Mucosa of stomach (tissue), 1 donor: Measurements from ENCODE around the gene CADM2.

Experiments
- H3K27me3 ChIP-seq: one replicate; pipeline ENCODE4 v1.7.0; 2013; ENCODE audit warnings: mild to moderate bottlenecking, low read length; ENCODE audit not compliant: control insufficient read depth, insufficient read depth
- H3K36me3 ChIP-seq: one replicate; pipeline ENCODE4 v1.7.0; 2013; ENCODE audit warnings: low read length; ENCODE audit not compliant: control insufficient read depth, insufficient read depth
- H3K4me1 ChIP-seq: one replicate; pipeline ENCODE4 v1.7.0; 2013; ENCODE audit warnings: mild to moderate bottlenecking, low read length; ENCODE audit not compliant: control insufficient read depth, insufficient read depth
- H3K4me3 ChIP-seq: one replicate; pipeline ENCODE4 v1.7.0; 2013; ENCODE audit warnings: low read length
- H3K9ac ChIP-seq: one replicate; pipeline ENCODE4 v1.7.0; 2013; ENCODE audit warnings: mild to moderate bottlenecking, low read length, moderate library complexity
- H3K9me3 ChIP-seq: one replicate; pipeline ENCODE4 v1.7.0; 2013; ENCODE audit warnings: mild to moderate bottlenecking, low read length, moderate library complexity; ENCODE audit not compliant: control insufficient read depth
- donor health status: Pancreatic carcinoma.

The CADM2 gene

DNA sequence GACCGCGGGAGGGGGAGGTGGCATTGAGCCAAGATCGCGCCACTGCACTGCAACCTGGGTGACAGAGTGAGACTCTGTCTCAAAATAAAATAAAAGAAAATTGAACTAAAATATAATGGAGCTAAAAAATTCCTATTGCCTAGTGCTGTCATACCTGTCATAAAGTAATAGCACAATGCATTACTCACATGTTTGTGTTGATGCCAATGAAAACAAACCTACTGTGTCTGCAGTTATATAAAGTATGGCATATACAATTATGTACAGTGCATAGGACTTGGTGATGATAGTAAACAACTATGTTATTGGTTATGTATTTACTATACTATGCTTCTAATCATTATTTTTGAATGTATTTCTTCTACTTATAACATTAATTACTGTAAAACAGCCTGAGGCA lies 411.6 kb downstream of the CADM2 start:
- Histone ChIP-seq H3K9me3 (no peaks in the 10 kb centered on the region), H3K9ac (no peak overlapping the region), H3K4me1 (no peaks in the 10 kb centered on the region), H3K36me3 (no peaks in the 10 kb centered on the region), H3K4me3 (no peak overlapping the region), H3K27me3 (no peaks in the 10 kb centered on the region)

GRCh38 chr3:85376131-85376530 lies 417.3 kb downstream of the CADM2 start:
- Histone ChIP-seq H3K4me1 (no peaks in the 10 kb centered on the region), H3K36me3 (no peaks in the 10 kb centered on the region), H3K4me3 (no peak overlapping the region), H3K27me3 (no peaks in the 10 kb centered on the region), H3K9ac (no peak overlapping the region), H3K9me3 (no peaks in the 10 kb centered on the region)

DNA sequence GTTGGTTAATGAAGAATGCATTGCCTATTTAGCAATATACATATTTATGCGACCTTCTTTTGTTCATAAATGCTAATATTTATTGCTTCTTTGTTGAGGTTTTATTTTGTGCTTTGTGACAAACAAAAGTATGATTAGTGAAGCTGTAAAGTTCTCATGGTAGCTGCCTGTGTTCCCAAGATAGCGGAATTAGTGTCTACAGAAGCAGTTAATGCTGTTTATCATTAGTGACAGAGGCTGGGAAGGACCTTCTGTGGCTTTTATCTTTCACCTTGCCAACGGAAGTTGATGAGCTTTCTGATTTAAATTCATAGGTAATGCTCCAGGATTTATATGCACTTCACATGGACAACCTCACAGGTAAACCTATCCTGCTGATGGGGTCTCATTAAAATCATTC lies 418.3 kb downstream of the CADM2 start:
- H3K4me3 ChIP-seq: no peak overlapping the region
- H3K9ac ChIP-seq: no peak overlapping the region
- H3K36me3 ChIP-seq: no peaks in the 10 kb centered on the region
- no peaks in the 10 kb centered on the region for H3K4me1 ChIP-seq
- no peaks in the 10 kb centered on the region for H3K9me3 ChIP-seq
- no peaks in the 10 kb centered on the region for H3K27me3 ChIP-seq

DNA sequence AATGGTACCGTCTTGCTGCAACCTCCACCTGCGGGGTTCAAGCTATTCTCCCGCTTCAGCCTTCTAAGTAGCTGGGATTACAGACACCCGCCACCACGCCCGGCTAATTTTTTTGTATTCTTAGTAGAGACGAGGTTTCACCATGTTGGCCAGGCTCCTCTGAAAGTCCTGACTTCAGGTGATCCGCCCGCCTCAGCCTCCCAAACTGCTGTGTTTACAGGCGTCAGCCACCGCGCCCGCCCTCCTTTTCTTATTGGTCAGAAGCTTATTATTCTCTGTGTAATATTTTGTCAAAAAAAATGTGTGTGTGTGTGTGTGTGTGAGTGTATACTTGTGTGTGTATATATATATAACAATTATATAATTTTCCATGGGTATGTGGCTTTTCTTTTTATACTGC lies 425.6 kb downstream of the CADM2 start:
- no peaks in the 10 kb centered on the region for H3K27me3 ChIP-seq
- H3K4me3 ChIP-seq: no peak overlapping the region
- no peaks in the 10 kb centered on the region for H3K36me3 ChIP-seq
- H3K9ac ChIP-seq: no peak overlapping the region
- no peaks in the 10 kb centered on the region for H3K4me1 ChIP-seq
- no peaks in the 10 kb centered on the region for H3K9me3 ChIP-seq

DNA sequence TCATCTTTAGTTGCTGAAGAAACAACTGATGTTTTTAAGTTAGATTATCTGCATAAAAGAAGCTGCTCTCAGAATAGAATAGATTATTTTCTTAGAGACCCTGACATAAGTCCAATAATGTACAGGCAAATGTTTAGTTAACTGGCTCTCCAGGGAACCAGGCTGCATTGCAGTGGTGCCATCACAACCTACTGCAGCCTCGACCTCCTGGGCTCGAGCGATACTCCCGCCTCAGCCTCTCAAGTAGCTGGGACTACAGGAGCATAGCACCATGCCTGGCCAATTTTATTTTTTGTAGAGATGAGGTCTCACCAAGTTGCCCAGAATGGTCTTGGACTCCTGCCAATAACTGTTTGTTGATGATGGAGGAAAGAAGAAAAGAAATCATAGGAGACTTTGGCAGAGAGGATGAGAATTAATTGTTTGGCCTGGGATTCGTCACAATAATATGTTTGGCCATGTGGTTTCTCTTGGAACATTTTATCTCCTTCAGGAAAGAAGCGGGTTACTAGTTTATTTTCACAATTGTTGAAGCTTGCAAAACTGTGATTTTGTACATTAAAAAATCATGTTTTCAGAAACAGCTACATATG lies 429.2 kb downstream of the CADM2 start:
- Histone ChIP-seq H3K4me1 (no peaks in the 10 kb centered on the region), H3K4me3 (no peak overlapping the region), H3K9ac (no peak overlapping the region), H3K36me3 (no peaks in the 10 kb centered on the region), H3K27me3 (no peaks in the 10 kb centered on the region), H3K9me3 (no peaks in the 10 kb centered on the region)

DNA sequence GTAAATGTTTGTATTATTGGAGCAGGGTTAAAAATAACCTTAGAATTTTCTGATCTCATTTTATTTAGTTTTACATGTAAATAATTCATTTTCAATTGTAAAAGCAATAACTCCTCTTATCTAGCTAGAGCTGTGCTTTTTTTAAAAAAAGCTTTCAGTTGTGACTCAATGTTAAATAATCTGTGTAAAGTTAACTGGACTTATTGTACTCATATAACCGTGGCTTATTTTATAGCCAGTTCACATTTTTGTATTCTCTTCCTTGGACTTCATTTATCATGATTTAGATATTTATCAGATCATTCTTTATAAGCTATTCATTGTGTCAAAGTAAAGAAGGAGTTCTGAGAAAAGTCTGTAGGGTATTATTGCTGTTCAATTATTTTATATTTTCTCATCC lies 435.6 kb downstream of the CADM2 start:
- Histone ChIP-seq H3K36me3 (no peaks in the 10 kb centered on the region), H3K4me3 (no peak overlapping the region), H3K4me1 (no peaks in the 10 kb centered on the region), H3K9ac (no peak overlapping the region), H3K27me3 (no peaks in the 10 kb centered on the region), H3K9me3 (no peaks in the 10 kb centered on the region)

DNA sequence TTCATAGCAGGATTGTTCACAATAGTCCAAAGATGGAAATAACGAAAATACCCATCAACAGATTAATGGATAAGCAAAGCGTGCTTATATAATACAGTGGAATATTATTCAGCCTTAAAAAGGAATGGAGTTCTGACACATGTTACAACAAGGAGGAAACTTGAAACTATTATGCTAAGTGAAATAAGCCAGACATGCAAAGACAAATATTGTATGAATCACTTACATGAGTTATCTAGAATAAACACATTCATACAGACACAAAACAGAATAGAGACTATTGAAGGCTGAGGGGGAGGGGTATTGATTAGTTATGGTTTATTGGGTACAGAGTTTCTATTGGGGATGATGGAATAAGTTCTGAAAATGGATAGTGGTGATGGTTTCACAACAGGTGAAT lies 438.6 kb downstream of the CADM2 start:
- H3K4me3 ChIP-seq: no peak overlapping the region
- no peaks in the 10 kb centered on the region for H3K4me1 ChIP-seq
- no peak overlapping the region for H3K9ac ChIP-seq
- H3K36me3 ChIP-seq: no peaks in the 10 kb centered on the region
- no peaks in the 10 kb centered on the region for H3K9me3 ChIP-seq
- H3K27me3 ChIP-seq: no peaks in the 10 kb centered on the region

DNA sequence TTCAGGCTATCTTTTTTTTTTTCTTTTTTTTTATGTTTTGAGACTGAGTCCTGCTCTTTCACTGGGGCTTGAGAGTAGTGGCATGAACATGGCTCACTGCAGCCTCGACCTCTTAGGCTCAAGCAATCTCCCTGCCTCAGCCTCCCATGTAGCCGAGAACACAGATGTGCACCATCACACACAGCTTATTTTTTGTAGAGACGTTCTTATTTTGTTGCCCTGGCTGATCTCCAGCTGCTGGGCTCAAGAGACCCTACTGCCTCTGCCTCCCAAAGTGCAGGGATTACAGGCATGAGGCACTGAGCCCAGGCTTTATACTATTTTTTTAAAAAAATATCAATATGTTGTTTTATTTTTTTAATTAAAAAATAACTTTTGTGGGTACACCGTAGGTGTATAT lies 467.3 kb downstream of the CADM2 start:
- Histone ChIP-seq H3K4me1 (no peaks in the 10 kb centered on the region), H3K36me3 (no peaks in the 10 kb centered on the region), H3K9me3 (no peaks in the 10 kb centered on the region), H3K27me3 (no peaks in the 10 kb centered on the region), H3K4me3 (no peak overlapping the region), H3K9ac (no peak overlapping the region)

DNA sequence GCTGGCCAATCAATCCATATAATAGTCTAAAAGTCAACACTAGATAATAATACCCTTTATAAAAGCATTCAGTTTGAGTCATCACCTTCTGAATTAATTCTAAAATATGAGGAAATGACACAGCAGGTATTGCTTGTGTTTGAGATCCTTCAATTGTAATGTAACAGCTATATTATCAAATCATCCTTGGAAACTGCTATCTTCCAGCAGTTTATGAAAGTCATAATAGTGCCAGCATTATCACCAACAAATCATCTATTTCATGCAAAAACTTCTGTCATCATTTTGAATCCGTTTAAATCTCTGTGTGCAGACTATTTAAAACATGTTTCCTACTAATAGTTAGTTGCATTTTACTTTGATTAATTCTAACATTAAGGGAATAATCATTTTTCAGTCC lies 468.7 kb downstream of the CADM2 start:
- Histone ChIP-seq H3K4me3 (no peak overlapping the region), H3K27me3 (no peaks in the 10 kb centered on the region), H3K4me1 (no peaks in the 10 kb centered on the region), H3K36me3 (no peaks in the 10 kb centered on the region), H3K9ac (no peak overlapping the region), H3K9me3 (no peaks in the 10 kb centered on the region)

DNA sequence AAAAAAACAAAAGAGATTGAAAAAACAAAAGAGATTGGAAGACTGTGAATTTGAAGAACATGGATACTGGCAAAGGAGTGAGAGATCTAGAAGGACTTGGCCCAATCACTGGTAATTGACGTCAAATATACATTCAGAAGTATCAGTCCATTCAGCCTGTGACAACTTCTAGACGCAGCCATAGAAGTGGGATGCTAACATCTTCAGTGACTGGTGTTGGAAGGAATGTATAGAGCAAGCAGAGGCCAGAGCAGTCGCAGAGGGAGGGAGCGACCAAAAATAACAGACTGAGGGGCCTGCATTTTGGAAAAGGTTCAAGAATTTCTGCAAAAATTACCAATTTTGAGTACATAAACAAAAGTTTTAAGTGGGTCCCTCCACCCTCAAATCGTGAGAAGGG lies 473.3 kb downstream of the CADM2 start:
- H3K9ac ChIP-seq: no peak overlapping the region
- no peaks in the 10 kb centered on the region for H3K9me3 ChIP-seq
- H3K4me3 ChIP-seq: no peak overlapping the region
- no peaks in the 10 kb centered on the region for H3K36me3 ChIP-seq
- H3K27me3 ChIP-seq: no peaks in the 10 kb centered on the region
- no peaks in the 10 kb centered on the region for H3K4me1 ChIP-seq

DNA sequence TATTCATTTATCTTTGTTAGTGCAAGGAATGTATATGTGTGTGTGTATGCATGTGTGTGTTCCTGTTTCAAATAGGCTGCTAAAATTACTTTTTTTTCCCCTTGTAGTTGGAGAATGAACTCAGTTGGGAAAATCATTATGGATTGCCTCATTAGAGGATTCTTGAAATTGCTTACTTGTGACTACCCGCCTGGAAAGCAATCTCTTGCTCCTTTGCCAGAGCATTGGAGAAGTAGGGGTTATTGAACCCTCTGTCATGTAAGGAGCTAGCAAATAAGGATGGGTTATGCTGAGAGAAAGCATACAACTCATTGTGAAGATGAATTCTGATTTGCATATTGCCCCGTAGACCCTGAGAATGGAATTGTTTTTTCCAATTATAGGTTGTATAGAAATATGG lies 474.5 kb downstream of the CADM2 start:
- H3K36me3 ChIP-seq: no peaks in the 10 kb centered on the region
- H3K9me3 ChIP-seq: no peaks in the 10 kb centered on the region
- no peaks in the 10 kb centered on the region for H3K27me3 ChIP-seq
- H3K4me3 ChIP-seq: no peak overlapping the region
- no peaks in the 10 kb centered on the region for H3K4me1 ChIP-seq
- H3K9ac ChIP-seq: no peak overlapping the region

- Histone ChIP-seq H3K9ac (no peak overlapping the region), H3K4me3 (no peak overlapping the region), H3K4me1 (no peaks in the 10 kb centered on the region), H3K36me3 (no peaks in the 10 kb centered on the region), H3K9me3 (no peaks in the 10 kb centered on the region), H3K27me3 (no peaks in the 10 kb centered on the region)
These were observed 496.9 kb downstream of the CADM2 start for GRCh38 chr3:85455561-85456200.

DNA sequence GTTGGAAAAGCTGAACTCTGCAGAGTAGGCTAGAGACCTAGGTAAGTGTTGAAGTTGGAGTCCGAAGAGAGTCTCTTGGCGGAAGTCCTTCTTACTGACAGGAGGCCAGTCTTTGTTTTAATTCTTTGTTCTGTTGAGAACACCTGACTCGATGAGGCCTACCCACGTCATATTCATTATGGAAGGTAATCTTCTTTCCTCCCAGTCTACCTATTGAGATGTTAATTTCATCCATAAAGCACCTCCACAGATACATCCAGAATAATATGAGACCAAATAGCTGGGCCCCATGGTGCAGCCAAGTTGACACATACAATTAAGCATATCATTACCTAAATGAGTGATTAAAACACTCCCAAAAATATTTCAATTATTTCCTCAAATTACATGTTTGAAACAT lies 515.5 kb downstream of the CADM2 start:
- H3K4me3 ChIP-seq: no peak overlapping the region
- no peak overlapping the region for H3K9ac ChIP-seq
- no peaks in the 10 kb centered on the region for H3K36me3 ChIP-seq
- H3K4me1 ChIP-seq: no peaks in the 10 kb centered on the region
- H3K27me3 ChIP-seq: no peaks in the 10 kb centered on the region
- no peaks in the 10 kb centered on the region for H3K9me3 ChIP-seq
